HEK293 (cell line): ENCODE measurements around the gene MGA.
A peak's percentile ranks its signal among the peaks of the same experiment; 100 is the strongest.

Source experiments
- ATF2 ChIP-seq: fragments of 450-650 bp; formaldehyde crosslinking; IDR thresholded peaks from 2 replicates; pipeline ENCODE4 v1.5.1; 2016; ENCODE audit warnings: missing biosample characterization, missing genetic modification characterization, low read depth
- CTCF ChIP-seq: fragments of 450-650 bp; formaldehyde crosslinking; IDR thresholded peaks from 2 replicates; pipeline ENCODE4 v1.5.1; 2016; ENCODE audit warnings: missing biosample characterization, missing genetic modification characterization
- MEIS1 ChIP-seq: sonication (generic); formaldehyde crosslinking; IDR thresholded peaks from 2 replicates; pipeline ENCODE4 v1.8.1; 2022; ENCODE audit warnings: missing genetic modification reagents, mild to moderate bottlenecking, borderline replicate concordance
- PBX3 ChIP-seq: sonication (generic); formaldehyde crosslinking; IDR thresholded peaks from 2 replicates; pipeline ENCODE4 v1.8.1; 2022; ENCODE audit warnings: mild to moderate bottlenecking, moderate library complexity, missing genetic modification reagents
- YY1 ChIP-seq: fragments of 450-650 bp; formaldehyde crosslinking; IDR thresholded peaks from 2 replicates; pipeline ENCODE4 v1.5.1; 2018; ENCODE audit warnings: missing biosample characterization, missing genetic modification characterization
- ZBTB7A ChIP-seq: fragments of 450-650 bp; formaldehyde crosslinking; IDR thresholded peaks from 2 replicates; pipeline ENCODE4 v1.5.1; 2016; ENCODE audit warnings: low read depth, missing biosample characterization, missing genetic modification characterization
- ZNF140 ChIP-seq: fragments of 450-650 bp; formaldehyde crosslinking; IDR thresholded peaks from 2 replicates; pipeline ENCODE4 v1.5.1; 2016; ENCODE audit warnings: missing biosample characterization, missing genetic modification characterization
- ZNF292 ChIP-seq: fragments of 450-650 bp; formaldehyde crosslinking; IDR thresholded peaks from 2 replicates; pipeline ENCODE4 v1.5.1; 2016; ENCODE audit warnings: low read depth, missing biosample characterization, missing genetic modification characterization, borderline replicate concordance
- ZNF302 ChIP-seq: fragments of 450-650 bp; formaldehyde crosslinking; IDR thresholded peaks from 2 replicates; pipeline ENCODE4 v1.5.1; 2016; ENCODE audit warnings: missing biosample characterization, missing genetic modification characterization, low read depth
- ZNF433 ChIP-seq: fragments of 450-650 bp; formaldehyde crosslinking; IDR thresholded peaks from 2 replicates; pipeline ENCODE4 v1.5.1; 2016; ENCODE audit warnings: missing biosample characterization, missing genetic modification characterization, low read depth
- ZNF48 ChIP-seq: fragments of 450-650 bp; formaldehyde crosslinking; IDR thresholded peaks from 2 replicates; pipeline ENCODE4 v1.5.1; 2016; ENCODE audit warnings: missing biosample characterization, missing genetic modification characterization
- ZNF639 ChIP-seq: fragments of 450-650 bp; formaldehyde crosslinking; IDR thresholded peaks from 2 replicates; pipeline ENCODE4 v1.5.1; 2016; ENCODE audit warnings: missing biosample characterization, missing genetic modification characterization
- ZNF768 ChIP-seq: fragments of 450-650 bp; formaldehyde crosslinking; IDR thresholded peaks from 2 replicates; pipeline ENCODE4 v1.5.1; 2018; ENCODE audit warnings: missing biosample characterization, mild to moderate bottlenecking, missing genetic modification characterization
- ZNF785 ChIP-seq: fragments of 450-650 bp; formaldehyde crosslinking; IDR thresholded peaks from 2 replicates; pipeline ENCODE4 v1.5.1; 2016; ENCODE audit warnings: missing biosample characterization, missing genetic modification characterization

GRCh38 chr15:41772720-41773331 lies 112.6 kb downstream of the MGA start:
- TF ChIP-seq ZNF433 (tag by site-specific recombination) (no peak), ATF2 (tag by site-specific recombination) (no peak), MEIS1 (no peak), ZNF48 (tag by site-specific recombination) (no peak), ZNF302 (tag by site-specific recombination) (no peak), YY1 (no peak), PBX3 (CRISPR knock-in tag) (no peak), ZNF292 (tag by site-specific recombination) (no peak), CTCF (tag by site-specific recombination) (peak; percentile 60), ZNF785 (tag by site-specific recombination) (no peak), ZNF639 (tag by site-specific recombination) (no peak), ZNF768 (tag by site-specific recombination) (no peak), ZBTB7A (tag by site-specific recombination) (no peak), ZNF140 (no peak)
